ENCODE results near the gene GRPEL1. TPM values are rescaled to one million over a fixed set of nuclear protein-coding genes. Genes with fewer than 3 reads are reported as not detected.
A peak's percentile ranks its signal among the peaks of the same experiment; 100 is the strongest.

Gene GRPEL1
- total RNA-seq, 1 donor from 2014 or later = 25.7 TPM

GRCh38 chr4:7073526-7074390, 5.9 kb upstream of the GRPEL1 start:
- Histone ChIP-seq H3K27ac (no peak overlapping the region), H3K27me3 (ENCODE audit: low read depth) (no peaks in the 10 kb centered on the region), H3K9me3 (no peaks in the 10 kb centered on the region), H3K4me3 (no peak overlapping the region), H3K4me1 (peaks cover 12% of the 10 kb centered on the region), H3K36me3 (no peaks in the 10 kb centered on the region)
- no peak for ATAC-seq
- intact Hi-C loops (cut with DNase I) = no loop called here
- no peak for DNase-seq
- TF ChIP-seq CTCF (IDR thresholded peaks at IDR 0.05) = no peak

GRCh38 chr4:7073059-7073458, 5.2 kb upstream of the GRPEL1 start:
- H3K27ac ChIP-seq = no peak overlapping the region
- DNase-seq = no peak
- H3K4me3 ChIP-seq = no peak overlapping the region
- H3K9me3 ChIP-seq = no peaks in the 10 kb centered on the region
- no peak for ATAC-seq
- TF ChIP-seq CTCF (IDR thresholded peaks at IDR 0.05) = no peak
- no peaks in the 10 kb centered on the region for H3K36me3 ChIP-seq
- intact Hi-C loops (cut with DNase I) = no loop called here
- H3K4me1 ChIP-seq = peaks cover 13% of the 10 kb centered on the region
- H3K27me3 ChIP-seq (ENCODE audit: low read depth) = no peaks in the 10 kb centered on the region

GRCh38 chr4:7070729-7071511, 3.1 kb upstream of the GRPEL1 start:
- Histone ChIP-seq H3K27ac (no peak overlapping the region), H3K4me1 (peaks cover 27% of the 10 kb centered on the region), H3K36me3 (no peaks in the 10 kb centered on the region), H3K4me3 (no peak overlapping the region), H3K27me3 (ENCODE audit: low read depth) (no peaks in the 10 kb centered on the region), H3K9me3 (no peaks in the 10 kb centered on the region)
- TF ChIP-seq CTCF (IDR thresholded peaks at IDR 0.05) = peak; percentile 99
- ATAC-seq (peak; percentile 36 to 65), DNase-seq (peak; percentile 89)
- intact Hi-C loops (cut with DNase I) = no loop called here

- peak overlapping the region; percentile 92 for H3K4me3 ChIP-seq
- no peak for ATAC-seq
These were observed 1.0 kb upstream of the GRPEL1 start for GRCh38 chr4:7068883-7069282.

More at GRCh38 chr4:7068883-7069282, 1.0 kb upstream of the GRPEL1 start:
- no peak for DNase-seq
- Histone ChIP-seq H3K4me1 (peaks cover 33% of the 10 kb centered on the region), H3K9me3 (no peaks in the 10 kb centered on the region), H3K27me3 (ENCODE audit: low read depth) (no peaks in the 10 kb centered on the region), H3K27ac (peak overlapping the region; percentile 92), H3K36me3 (peaks cover 12% of the 10 kb centered on the region)
- TF ChIP-seq CTCF (IDR thresholded peaks at IDR 0.05) = no peak
- intact Hi-C loops (cut with DNase I) = no loop called here

All from lower lobe of right lung (tissue), 2 donors.